GM20431 (cell line): ENCODE data around the gene TSEN2.

Experiments
- in situ Hi-C: fragments of 300-500 bp; cut with MseI, MboI; formaldehyde crosslinking; loops from one replicate; pipeline ENCODE4 v1.15.0; 2020; ENCODE audit warnings: low sequenced_read_pairs; ENCODE audit not compliant: unreplicated experiment

Gene TSEN2

DNA sequence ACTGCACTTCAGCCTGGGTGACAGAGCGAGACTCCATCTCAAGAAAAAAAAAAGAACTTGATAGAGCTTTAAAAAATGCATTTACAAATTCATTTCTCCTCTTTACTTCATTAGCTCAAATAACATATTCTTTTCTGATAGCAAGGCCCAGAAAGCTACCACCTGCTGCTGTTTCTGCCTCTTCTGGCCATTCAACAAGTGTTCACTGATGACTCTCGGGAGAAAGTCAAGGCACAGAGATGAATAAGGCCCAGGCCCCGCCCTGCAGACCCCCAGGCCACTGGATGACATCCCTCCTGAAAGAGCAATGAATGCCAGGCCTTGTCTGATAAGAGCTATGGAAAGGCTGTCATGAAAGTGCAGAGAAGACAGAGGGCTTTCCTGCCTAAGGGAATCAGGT lies 13.6 kb upstream of the TSEN2 start:
- in situ Hi-C loops = loop anchor here (10.0 kb wide), 1 partner anchor 326 kb away; no protein-coding TSS in a partner anchor

DNA sequence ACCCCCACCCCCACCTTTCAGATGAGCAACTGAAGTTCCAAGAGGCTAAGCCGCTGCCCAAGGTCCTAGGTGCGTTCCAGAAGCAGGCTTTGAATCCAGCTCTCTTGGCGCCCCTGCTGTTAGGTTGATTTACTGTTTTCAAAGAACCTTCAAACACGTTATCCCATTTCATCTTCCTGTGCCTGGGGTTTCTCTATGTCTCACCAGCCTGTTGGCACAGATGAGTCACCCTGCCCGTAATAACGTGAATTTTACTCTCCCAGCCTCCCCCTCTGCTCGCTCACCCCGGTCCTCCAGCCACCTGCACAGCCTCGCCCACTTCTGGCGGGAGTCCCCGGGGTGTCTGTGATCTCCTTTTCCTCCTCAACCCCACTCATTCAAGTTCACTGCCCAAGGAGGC lies 13.0 kb upstream of the TSEN2 start:
- in situ Hi-C loops = loop anchor here (10.0 kb wide), 1 partner anchor 326 kb away; no protein-coding TSS in a partner anchor

DNA sequence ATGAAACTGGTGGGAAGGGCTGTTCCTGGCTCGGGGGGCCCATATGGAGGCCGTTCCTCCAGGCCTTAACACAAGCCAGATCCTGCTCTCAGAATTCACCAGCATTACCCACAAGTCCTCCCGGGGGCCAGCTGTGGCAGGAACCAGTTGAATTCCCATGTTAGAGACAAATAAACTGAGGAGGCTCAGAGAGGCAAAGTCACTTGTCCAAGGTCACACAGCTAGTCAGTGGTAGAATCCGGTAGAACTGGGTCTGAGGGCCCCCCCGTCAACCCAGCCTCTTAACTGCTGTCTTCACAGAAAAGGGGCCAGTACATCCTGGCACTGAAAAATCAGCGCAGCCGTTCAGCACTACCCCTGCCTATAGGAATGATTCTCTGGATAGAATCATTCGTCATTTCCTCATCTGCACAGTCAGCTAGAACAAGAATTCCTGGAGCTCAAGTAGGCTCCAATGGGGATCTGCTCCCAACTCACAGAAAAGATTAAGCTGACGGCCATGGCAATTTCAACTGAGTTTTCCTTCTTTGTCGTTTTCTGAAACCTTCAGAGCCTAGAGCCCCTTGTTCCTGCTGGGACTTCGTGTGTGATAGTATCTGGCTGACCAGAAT lies 12.2 kb upstream of the TSEN2 start:
- in situ Hi-C loops = loop anchor here (10.0 kb wide), 1 partner anchor 327 kb away; no protein-coding TSS in a partner anchor

DNA sequence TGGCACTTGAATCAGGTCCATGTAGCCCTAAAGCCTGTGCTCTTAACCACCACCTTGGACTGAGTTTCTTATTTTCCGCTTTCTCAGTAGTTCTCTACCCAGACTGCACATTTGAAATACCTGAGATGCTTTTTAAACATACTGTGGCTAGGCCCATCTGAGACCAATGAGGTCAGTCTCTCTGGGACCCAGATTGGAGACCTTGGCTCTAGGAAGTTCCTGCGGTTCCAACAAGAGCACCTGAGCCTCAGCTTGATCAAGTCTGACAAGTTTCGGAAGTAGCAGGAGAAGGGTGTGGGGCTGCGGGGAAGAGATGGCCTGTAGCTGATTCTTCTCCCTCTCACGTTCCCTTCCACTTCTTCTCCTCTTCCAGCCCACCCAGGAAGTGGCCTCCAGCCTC lies 11.5 kb upstream of the TSEN2 start:
- in situ Hi-C loops = loop anchor here (10.0 kb wide), 1 partner anchor 328 kb away; no protein-coding TSS in a partner anchor

DNA sequence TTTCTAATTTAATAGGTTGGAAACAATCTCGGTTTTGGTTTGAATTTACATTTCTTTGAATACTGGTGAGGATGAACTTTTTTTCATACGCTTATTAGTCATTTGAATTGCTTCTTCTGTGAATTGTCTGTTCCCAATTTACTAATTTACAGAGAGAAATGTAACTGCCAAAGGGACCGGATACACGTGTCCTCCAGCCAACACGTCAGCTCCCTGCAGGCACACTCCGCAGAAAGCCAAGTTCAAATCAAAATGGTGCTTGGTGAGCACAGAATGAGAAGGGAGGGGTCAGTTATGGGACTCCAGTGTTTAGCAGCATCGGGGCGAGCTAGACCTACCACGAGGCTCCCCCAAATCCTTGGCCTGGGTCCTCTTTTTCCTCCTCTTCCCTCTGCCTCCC lies 10.8 kb upstream of the TSEN2 start:
- in situ Hi-C loops = loop anchor here (10.0 kb wide), 1 partner anchor 329 kb away; no protein-coding TSS in a partner anchor

DNA sequence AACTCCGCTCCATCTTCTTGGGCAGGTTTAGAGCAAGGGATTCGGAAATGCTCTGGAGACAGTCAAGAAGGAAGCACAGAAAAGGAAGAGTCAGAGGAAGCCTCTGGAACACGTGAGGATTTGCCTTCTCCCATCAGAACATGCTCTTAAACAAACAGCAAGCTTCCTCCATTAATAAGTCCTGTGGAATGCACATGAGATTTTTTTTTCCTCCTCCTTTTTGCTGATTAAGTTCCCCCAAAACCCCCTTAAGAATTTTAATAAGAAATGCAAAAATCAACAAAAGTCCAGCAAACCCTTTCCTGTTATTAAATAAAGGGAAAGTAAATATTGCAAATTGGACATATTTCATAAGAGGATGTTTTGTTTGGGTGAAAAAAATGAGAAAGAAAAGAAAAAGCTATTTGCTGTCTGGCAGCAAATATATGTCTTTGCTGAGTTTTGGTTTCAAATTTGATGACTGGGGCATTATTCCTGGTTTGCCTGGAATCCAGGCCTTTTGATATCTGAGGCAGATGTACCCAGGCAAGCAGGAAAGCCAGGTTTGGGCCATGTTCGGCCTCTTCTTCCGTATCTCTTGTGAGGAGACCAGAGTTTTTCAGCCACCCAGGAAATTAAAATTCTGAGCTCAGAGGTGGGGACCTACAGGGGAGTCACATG lies 7.9 kb upstream of the TSEN2 start:
- in situ Hi-C loops = loop anchor here (10.0 kb wide), 1 partner anchor 332 kb away; no protein-coding TSS in a partner anchor

DNA sequence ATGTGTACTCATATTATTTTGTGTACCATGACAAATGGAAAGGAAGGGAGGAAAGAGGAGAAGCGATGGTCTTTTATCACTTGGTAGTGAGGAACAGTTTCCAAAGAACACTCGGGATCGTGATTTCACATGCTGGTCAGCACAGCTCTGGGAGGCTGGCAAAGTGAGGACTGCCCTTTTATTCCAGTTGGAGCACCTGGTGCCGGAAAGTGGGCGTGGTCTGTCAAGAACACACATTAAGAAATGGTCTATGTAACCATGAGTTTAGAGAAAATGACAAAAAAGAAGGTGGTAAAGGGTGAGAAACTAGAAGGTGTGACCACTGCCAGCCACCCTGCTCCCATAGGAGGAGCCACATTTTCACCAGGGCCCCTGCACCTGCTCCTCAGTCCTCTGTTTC lies 7.0 kb upstream of the TSEN2 start:
- in situ Hi-C loops = loop anchor here (10.0 kb wide), 1 partner anchor 332 kb away; no protein-coding TSS in a partner anchor

DNA sequence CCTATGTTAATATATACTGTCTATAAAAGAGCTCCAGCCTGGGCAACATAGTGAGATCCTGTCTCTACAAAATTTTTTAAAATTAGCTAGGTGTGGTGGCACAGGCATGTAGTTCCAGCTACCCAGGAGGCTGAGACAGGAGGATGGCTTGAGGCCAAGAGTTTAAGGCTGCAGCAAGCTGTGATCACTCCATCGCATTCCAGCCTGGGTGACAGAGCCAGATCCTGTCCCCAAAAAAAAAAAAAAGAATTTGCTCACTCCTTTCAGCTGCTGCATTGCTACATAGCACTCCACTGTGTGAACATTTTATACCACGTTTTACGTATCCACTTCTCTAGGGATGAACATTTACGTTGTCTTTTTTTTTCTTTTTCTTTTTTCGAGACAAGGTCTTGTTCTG lies 6.0 kb upstream of the TSEN2 start:
- in situ Hi-C loops = loop anchor here (10.0 kb wide), 1 partner anchor 334 kb away; no protein-coding TSS in a partner anchor

DNA sequence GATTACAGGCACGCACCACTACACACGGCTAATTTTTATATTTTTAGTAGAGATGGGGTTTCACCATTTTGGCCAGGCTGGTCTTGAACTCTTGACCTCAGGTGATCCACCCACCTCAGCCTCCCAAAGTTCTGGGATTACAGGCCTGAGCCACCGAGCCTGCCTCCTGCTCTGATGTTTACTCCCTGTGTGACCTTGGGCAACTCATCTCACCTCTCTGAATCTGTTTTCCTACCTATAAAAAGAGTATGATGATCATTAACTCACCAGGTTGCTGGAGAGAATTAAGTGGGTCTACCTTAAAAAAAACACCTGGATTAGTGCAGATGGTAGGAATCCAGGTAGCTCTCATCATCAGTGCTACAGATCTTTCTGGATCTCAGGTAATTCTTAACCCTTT lies 5.1 kb upstream of the TSEN2 start:
- in situ Hi-C loops = loop anchor here (10.0 kb wide), 1 partner anchor 334 kb away; no protein-coding TSS in a partner anchor

DNA sequence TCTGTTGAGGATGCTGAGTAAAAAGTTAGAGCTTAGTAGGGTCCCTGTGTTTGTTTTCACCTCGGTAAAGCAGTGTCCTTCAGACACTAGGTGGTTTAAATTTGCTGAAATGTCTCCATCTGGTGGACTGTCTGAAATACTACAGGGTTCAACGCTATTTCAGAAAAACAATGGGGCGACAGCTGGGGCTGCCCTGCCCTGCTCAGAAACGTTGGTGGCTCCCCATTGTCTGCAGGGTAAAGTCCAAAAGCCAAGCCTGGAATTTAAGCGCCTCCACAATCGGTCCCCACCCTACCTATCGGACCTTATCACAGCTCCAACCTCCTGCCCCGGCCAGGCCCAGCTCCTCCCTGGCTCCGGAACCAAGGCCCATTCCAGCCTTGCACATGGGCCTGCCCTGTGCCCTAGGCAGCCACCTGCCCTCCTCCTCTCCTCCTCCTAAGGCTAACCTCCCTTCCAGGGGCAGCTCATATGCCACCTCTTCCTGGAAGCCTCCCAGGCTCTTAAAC lies 4.3 kb upstream of the TSEN2 start:
- in situ Hi-C loops = loop anchor here (10.0 kb wide), 1 partner anchor 335 kb away; no protein-coding TSS in a partner anchor

DNA sequence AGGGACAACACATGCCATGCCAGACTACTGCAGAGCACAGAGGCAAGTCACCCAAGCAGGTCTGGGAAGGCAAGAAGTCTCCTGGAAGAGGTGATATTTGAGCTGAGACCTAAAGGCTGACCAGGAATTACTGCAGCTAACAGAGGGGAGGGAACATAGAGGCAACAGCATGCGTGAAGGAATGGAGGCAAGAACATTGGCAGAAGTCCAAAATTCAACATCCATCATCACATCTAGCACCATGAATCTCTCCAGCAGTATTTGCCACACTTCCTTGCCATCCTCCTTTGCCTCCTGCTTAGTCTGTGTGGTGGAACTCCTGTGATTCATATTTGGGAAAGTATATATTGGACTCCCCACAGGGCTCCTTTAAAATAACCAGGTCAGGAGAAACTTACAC lies 870 bp upstream of the TSEN2 start:
- in situ Hi-C loops = no loop called here

DNA sequence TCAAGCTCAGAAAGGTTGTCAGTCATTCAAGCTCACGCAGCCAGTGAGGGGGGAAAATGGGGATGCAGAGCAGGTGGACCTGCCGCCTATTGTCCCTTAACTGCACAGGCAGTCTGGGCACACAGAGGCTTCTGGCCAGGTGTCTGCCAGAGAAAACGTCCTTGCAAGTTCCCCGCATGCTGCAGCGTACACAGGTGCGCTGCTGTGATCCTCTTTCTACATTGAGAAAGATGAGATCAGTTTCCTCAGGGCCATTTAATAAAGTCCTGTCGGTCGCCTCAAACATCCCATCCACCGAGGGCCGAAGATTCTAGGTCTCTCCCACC lies 445 bp upstream of the TSEN2 start:
- in situ Hi-C loops = no loop called here

DNA sequence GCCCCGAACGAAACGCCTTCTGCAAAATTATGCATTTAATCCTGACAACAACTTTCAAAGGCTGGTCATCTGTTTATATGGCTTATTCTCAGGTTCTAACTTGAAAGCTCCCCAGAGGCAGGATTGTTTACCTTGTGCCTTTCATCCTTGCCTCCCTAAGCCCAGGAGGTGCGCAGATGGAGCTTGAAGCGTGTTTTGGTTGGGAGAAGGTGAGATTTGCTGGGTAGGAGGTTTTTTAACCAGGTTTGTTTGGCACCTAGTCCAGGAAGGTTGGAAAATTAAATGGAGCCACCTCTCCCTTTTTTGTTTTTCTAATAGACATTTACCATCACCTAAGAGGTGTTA lies 675 bp downstream of the TSEN2 start:
- in situ Hi-C loops = no loop called here

DNA sequence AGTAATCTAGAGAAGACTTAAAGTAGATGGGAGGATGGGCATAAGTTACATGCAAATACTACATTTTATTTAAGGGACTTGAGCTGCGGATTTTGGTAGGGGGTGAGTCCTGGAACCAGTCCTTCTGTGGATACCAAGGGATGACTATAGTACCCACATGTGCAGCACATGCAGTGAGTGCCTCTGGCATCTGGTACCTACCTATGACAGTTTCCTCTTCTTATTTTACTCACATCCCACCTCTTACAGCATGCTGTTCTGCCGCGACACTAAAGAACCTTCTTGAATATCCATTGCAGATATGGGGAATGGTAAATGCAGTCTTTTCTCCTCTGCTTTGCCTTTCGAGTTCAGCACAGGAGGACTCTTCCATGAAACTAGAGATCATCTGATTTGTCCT lies 1.7 kb downstream of the TSEN2 start:
- in situ Hi-C loops = no loop called here

DNA sequence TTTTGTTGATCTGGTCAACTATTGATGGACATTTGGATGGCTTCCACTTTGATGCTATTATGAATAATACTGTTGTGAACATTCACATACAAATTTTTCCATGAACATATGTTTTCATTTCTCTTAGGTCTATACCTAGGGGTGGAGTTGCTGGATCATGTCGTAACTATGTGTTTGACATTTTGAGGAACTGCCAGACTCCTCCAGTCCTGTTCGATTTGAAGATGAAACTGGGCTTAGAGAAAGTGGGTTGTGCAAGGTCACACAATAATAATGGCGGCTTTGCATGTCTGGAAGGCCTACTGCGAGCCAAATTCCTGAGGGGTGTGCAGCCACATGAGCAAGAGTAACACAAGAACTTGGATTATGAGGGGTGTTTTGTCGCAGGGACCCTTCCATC lies 2.6 kb downstream of the TSEN2 start:
- in situ Hi-C loops = no loop called here

DNA sequence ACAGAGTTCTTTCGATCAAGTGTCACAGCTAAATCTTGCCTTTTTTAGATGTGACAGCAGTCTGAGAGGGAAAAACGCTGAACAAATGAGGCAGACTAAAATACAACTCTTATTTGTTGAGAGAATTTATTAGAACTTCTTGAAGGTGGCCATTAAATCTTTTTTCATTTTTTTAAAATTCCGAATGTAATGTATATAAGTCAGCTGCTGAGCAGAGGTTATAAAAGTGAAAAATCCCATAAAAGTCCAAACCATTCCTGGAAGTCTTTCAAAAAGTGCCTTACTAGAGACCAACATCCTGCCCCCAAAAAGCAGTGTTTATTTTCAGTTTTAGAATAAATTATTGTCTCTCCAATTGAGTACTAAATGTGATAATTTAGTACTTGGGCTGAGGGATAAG lies 3.1 kb downstream of the TSEN2 start:
- in situ Hi-C loops = no loop called here

DNA sequence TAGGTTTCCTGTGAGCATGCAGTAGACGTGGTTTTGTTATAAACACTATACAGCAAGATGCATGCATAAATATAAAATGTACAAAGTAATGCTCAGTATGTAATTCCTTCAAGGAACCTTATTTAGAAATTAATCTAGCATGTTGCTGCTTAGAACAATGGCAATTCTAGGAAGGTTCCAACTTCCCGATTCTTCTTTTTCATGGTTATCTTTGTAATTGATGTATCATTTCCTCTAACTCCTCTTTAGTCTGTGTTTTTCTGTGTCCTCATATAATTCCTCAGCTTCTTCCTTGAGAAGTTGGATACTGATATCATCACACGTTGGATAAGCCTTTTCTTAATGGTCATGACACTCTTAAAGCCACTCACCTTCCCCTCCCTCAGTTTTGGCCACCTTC lies 3.5 kb downstream of the TSEN2 start:
- in situ Hi-C loops = no loop called here

DNA sequence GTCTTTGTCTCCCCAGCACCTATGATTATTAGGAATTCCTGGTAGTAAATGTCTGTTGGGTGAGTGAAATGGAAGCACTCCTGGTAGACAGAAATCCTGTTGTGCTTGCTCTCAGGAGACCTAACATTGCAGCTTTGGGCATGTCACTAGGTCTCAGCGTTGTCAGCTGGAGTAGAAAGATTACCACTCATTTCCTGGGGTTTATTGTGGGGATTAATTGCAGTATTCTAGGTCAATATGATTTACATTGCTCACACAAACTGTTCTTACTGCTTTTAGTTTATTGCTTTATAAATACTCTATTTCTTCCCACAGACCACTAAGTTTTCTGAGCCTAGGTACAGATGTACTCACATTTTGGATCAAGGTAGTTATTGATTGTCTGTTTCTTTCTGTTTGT lies 5.1 kb downstream of the TSEN2 start:
- in situ Hi-C loops = no loop called here

DNA sequence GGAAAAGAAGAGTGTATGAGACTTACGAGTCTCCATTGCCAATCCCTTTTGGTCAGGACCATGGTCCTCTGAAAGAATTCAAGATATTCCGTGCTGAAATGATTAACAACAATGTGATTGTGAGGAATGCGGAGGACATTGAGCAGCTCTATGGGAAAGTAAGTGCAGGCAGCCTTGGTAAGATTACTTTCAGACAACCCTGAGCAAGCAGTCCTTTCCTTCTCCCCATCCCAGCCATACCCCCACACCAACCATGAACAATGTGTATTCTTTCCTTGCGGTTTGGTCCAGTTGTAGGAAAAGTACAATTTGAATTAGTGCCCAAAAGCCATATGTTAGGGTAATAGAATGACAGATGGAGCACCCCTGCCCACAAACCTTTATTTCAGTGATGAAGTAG lies 5.6 kb downstream of the TSEN2 start:
- in situ Hi-C loops = no loop called here

DNA sequence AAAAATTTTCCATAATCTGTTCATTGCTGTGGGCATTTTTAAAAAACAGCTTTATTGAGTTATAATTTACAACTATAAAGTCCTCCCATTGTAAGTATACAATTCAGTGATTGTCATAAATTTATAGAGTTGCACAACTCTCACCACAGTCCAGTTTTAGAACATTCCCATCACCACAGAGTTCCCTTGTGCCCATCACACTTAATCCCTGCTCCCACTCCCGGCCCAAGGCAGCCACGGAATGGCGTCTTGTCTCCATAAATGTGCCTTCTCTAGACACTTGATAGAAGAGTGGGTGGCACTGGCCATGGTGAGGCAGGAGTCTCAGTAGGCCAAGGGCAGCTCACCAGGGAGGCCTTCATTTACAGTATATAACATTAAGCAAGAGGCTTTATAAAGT lies 6.3 kb downstream of the TSEN2 start:
- in situ Hi-C loops = no loop called here

DNA sequence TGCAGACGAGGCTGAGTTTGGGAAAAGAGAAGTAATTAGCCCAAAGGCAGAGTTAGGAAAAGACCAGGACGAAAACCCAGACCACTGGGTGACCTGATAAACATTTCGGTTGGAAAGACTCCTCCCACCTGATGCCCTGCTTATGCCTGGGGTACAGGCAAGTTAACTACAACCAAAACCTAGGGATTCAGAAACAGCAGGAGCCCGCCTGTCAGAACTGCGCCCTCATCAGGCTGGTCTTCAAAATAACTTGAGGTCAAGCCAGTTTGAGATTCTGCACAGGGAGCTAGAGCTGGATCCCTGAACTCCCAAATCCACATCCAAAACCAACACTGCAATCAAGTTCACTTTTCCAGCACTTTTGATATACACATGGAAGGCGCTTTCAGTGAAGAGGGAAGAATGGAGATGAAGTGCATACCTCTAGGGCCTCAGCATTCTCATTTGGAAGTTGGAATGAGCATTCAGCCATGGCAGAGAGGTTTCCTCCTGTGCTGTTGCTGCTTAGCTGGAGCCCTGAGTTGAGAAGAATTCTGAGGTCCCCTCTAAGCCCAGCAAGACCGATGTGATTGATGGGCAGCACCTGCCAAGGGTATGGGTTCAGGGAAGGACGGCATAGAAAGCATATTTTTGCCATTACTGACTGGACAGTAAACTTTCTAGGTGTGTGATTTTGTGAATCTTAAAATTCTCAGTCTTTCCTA lies 11.6 kb downstream of the TSEN2 start:
- in situ Hi-C loops = no loop called here
